Measurements from ENCODE around the gene HOXB1. TPM values are rescaled to one million over a fixed set of nuclear protein-coding genes. Genes with fewer than 3 reads are reported as not detected.

Gene HOXB1
- total and polyA plus RNA-seq, 2 of the 8 experiments (the other 6 are each of a cell fraction or from before 2014, with no cell fraction given), result not detected

GRCh38 chr17:48510381-48510760, 20.4 kb downstream of the HOXB1 start:
- H3K4me3 ChIP-seq (ENCODE audit: extremely low read depth in 1 of 4, insufficient read depth in 2 of 4, low read depth in 3 of 4, low read length in 4 of 4), result no peak overlapping the region
- no peak overlapping the region for H2AFZ ChIP-seq (ENCODE audit: low read length)
- no peak for FAIRE-seq
- peaks cover 0 to 10% (median 2%) of the 10 kb centered on the region in 4 experiments; a peak in 4 of 7 replicates for H3K27me3 ChIP-seq (replicated peaks in 1 of 4; ENCODE audit: control insufficient read depth in 3 of 4, extremely low read depth in 1 of 4, insufficient read depth in 3 of 4, low read length in 3 of 4)
- no peaks in the 10 kb centered on the region for H3K36me3 ChIP-seq (ENCODE audit: control insufficient read depth in 2 of 4, insufficient read depth in 4 of 4, low read length in 3 of 4)
- H3K23me2 ChIP-seq (ENCODE audit: low read depth, low read length), result no peaks in the 10 kb centered on the region
- H2AK5ac ChIP-seq (ENCODE audit: low read depth, low read length), result no peak overlapping the region
- no peak overlapping the region for H2BK5ac ChIP-seq (ENCODE audit: low read depth, low read length)
- H3K79me2 ChIP-seq (ENCODE audit: control insufficient read depth in 1 of 2, insufficient read depth in 2 of 2, low read length in 2 of 2), result no peaks in the 10 kb centered on the region
- H2BK15ac ChIP-seq (ENCODE audit: low read length), result no peak overlapping the region
- WGBS, 2 experiments (ENCODE audit: extremely low coverage in 1 of 2, insufficient coverage in 1 of 2, insufficient read length in 1 of 2, insufficient replicate concordance in 2 of 2, low coverage in 1 of 2, low lambda C conversion rate in 2 of 2, missing lambda C conversion rate in 1 of 2), result 98% methylated on average over 2 of the region's 2 CpGs; no CpG with 5 or more reads in 1 of the 2 experiments
- no peaks in the 10 kb centered on the region for H4K20me1 ChIP-seq (replicated peaks in 1 of 2; ENCODE audit: control insufficient read depth in 1 of 2, insufficient read depth in 2 of 2, low read length in 2 of 2)
- H3K14ac ChIP-seq (ENCODE audit: insufficient read length), result no peak overlapping the region
- TF ChIP-seq KDM5A (IDR thresholded peaks at IDR 0.05; ENCODE audit: low read length), result no peak
- TF ChIP-seq ZNF274 (IDR thresholded peaks at IDR 0.05; ENCODE audit: borderline replicate concordance, extremely low read depth, low read length), result no peak
- TF ChIP-seq E2F6 (IDR thresholded peaks at IDR 0.05), result no peak
- no peak for TF ChIP-seq RFX5 (IDR thresholded peaks at IDR 0.05; ENCODE audit: borderline replicate concordance, low read depth, low read length)
- TF ChIP-seq EP300 (IDR thresholded peaks at IDR 0.05; ENCODE audit: borderline replicate concordance in 1 of 2, low read depth in 2 of 2, low read length in 2 of 2), result no peak
- no peak for TF ChIP-seq HDAC2 (IDR thresholded peaks at IDR 0.05; ENCODE audit: borderline replicate concordance in 1 of 2, low read depth in 2 of 2, low read length in 2 of 2)
- TF ChIP-seq CTBP2 (IDR thresholded peaks at IDR 0.05; ENCODE audit: borderline replicate concordance, insufficient read depth, insufficient read length, low read length), result no peak
- TF ChIP-seq CHD2 (IDR thresholded peaks at IDR 0.05; ENCODE audit: low read length), result no peak
- TF ChIP-seq BACH1 (IDR thresholded peaks at IDR 0.05; ENCODE audit: low read length), result no peak
- no peak for TF ChIP-seq RAD21 (IDR thresholded peaks at IDR 0.05 in 1 of 2, conservative IDR thresholded peaks at IDR 0.05 in 1 of 2; ENCODE audit: low read depth in 2 of 2, low read length in 2 of 2)
- no peak overlapping the region for H4K5ac ChIP-seq (ENCODE audit: insufficient read length, low read depth, low read length)
- H3K27ac ChIP-seq (ENCODE audit: low read depth, low read length), result no peak overlapping the region
- no peak overlapping the region for H3K23ac ChIP-seq (ENCODE audit: insufficient read length)
- no peak overlapping the region for H2BK20ac ChIP-seq (ENCODE audit: low read length)
- H4K91ac ChIP-seq (replicated peaks; ENCODE audit: insufficient read length, low read length), result no peak overlapping the region
- H3K4me1 ChIP-seq (replicated peaks in 1 of 4; ENCODE audit: control insufficient read depth in 3 of 4, insufficient read depth in 4 of 4, low read length in 3 of 4), result no peaks in the 10 kb centered on the region; a peak in 1 of 7 replicates
- CTCF ChIA-PET (ENCODE audit: partially characterized antibody), result interaction anchor here (1.2 to 1.3 kb wide), 2 partner anchors 16 to 53 kb away, joined by 3 to 4 read pairs; no protein-coding TSS in a partner anchor
- H3K9ac ChIP-seq (replicated peaks in 1 of 4; ENCODE audit: extremely low read depth in 1 of 4, low read depth in 3 of 4, low read length in 3 of 4), result no peak overlapping the region
- no peak overlapping the region for H3K56ac ChIP-seq (replicated peaks; ENCODE audit: insufficient read length, low read depth, low read length)
- H2BK12ac ChIP-seq (ENCODE audit: low read depth, low read length), result no peak overlapping the region
- no peak for DNase-seq (ENCODE audit: low read depth in 1 of 2, low spot score in 2 of 2)
- H2BK120ac ChIP-seq (replicated peaks; ENCODE audit: low read depth, low read length), result no peak overlapping the region
- no peaks in the 10 kb centered on the region for H3K79me1 ChIP-seq (ENCODE audit: low read depth, low read length)
- H3K18ac ChIP-seq (ENCODE audit: extremely low read depth, low read length), result no peak overlapping the region
- no peak overlapping the region for H3K4ac ChIP-seq (replicated peaks; ENCODE audit: insufficient read length, low read depth, low read length)
- H4K8ac ChIP-seq (ENCODE audit: extremely low read depth, insufficient read depth, low read length), result no peak overlapping the region
- no peaks in the 10 kb centered on the region for H3K9me3 ChIP-seq (ENCODE audit: insufficient read depth in 2 of 2, low read depth in 1 of 2, low read length in 1 of 2)
- POLR2A ChIA-PET (ENCODE audit: partially characterized antibody), result no interaction called here
- no peak overlapping the region for H3K4me2 ChIP-seq (ENCODE audit: insufficient read depth in 1 of 2, low read depth in 2 of 2, low read length in 2 of 2)
